Astrocyte (in vitro differentiated cells and primary cell): Measurements from ENCODE around the gene MOB3A.

Source experiments
- CTCF ChIP-seq: IDR thresholded peaks from 2 replicates; pipeline ENCODE4 v1.5.1; 2011; ENCODE audit warnings: low read depth, mild to moderate bottlenecking, inconsistent platforms, low read length, moderate library complexity; ENCODE audit not compliant: insufficient read depth
- EZH2 ChIP-seq: IDR thresholded peaks from 2 replicates; pipeline ENCODE4 v1.6.1; 2012; ENCODE audit warnings: mild to moderate bottlenecking, low read length, inconsistent platforms; ENCODE audit not compliant: insufficient read depth

DNA sequence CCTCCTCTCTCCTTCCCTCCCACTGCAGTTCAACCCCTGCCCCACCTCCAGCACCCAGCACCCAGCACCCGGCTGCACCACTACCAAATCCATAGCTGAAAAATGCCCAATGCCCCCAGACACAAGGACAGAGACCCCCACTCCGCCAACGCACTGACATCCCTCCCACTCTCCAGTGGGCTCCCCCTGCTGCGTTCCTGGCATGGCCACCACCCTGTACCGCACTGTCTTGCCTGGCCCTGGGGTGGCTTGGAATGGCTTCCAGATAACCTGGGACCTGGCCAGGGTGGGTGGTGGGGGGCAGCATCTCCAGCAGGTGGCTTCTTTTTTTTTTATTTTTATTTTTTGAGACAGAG lies 39.3 kb downstream of the MOB3A start:
- no peak for TF ChIP-seq EZH2
- TF ChIP-seq CTCF: no peak
